Mesendoderm (in vitro differentiated cells): ENCODE data around the gene BMP7. TPM values are rescaled to one million over a fixed set of nuclear protein-coding genes. Genes with fewer than 3 reads are reported as not detected.

Experiments used
- DNase-seq: peaks from one replicate; pipeline ENCODE4 v3.0.0; 2013
- H2AK5ac ChIP-seq: 2 replicates; pipeline ENCODE4 v1.6.1; 2013; ENCODE audit warnings: low read length, inconsistent platforms
- H2BK120ac ChIP-seq: 2 replicates; pipeline ENCODE4 v1.6.1; 2013; ENCODE audit warnings: low read depth, mild to moderate bottlenecking, low read length, moderate library complexity, mixed read lengths
- H2BK15ac ChIP-seq: replicated peaks from 2 replicates; pipeline ENCODE4 v1.6.1; 2013; ENCODE audit warnings: low read depth, mild to moderate bottlenecking, moderate library complexity
- H2BK5ac ChIP-seq: 2 replicates; pipeline ENCODE4 v1.6.1; 2013; ENCODE audit warnings: low read length, inconsistent platforms
- H3K18ac ChIP-seq: 2 replicates; pipeline ENCODE4 v1.6.1; 2013; ENCODE audit warnings: mild to moderate bottlenecking, low read length, mixed read lengths
- H3K23ac ChIP-seq: one replicate; pipeline ENCODE4 v1.6.1; 2013; ENCODE audit warnings: low read length
- H3K27ac ChIP-seq: 2 replicates; pipeline ENCODE4 v1.5.1; 2013; ENCODE audit warnings: low read depth, mild to moderate bottlenecking, inconsistent platforms, low read length, moderate library complexity
- H3K27me3 ChIP-seq: 2 replicates; pipeline ENCODE4 v1.6.1; 2013; ENCODE audit warnings: low read length, control low read depth, mild to moderate bottlenecking, inconsistent platforms; ENCODE audit not compliant: insufficient read depth, poor library complexity
- H3K36me3 ChIP-seq: 2 replicates; pipeline ENCODE4 v1.6.1; 2013; ENCODE audit warnings: low read length, inconsistent platforms; ENCODE audit not compliant: control insufficient read depth, insufficient read depth
- H3K4ac ChIP-seq: one replicate; pipeline ENCODE4 v1.6.1; 2013; ENCODE audit warnings: low read depth, mild to moderate bottlenecking, low read length, moderate library complexity
- H3K4me1 ChIP-seq: 2 replicates; pipeline ENCODE4 v1.6.1; 2013; ENCODE audit warnings: low read depth, low read length, inconsistent platforms; ENCODE audit not compliant: control insufficient read depth
- H3K4me2 ChIP-seq: 2 replicates; pipeline ENCODE4 v1.6.1; 2013; ENCODE audit warnings: low read length
- H3K4me3 ChIP-seq: 2 replicates; pipeline ENCODE4 v1.5.1; 2013; ENCODE audit warnings: mild to moderate bottlenecking, low read length
- H3K56ac ChIP-seq: one replicate; pipeline ENCODE4 v1.6.1; 2013; ENCODE audit warnings: low read length
- H3K79me1 ChIP-seq: 2 replicates; pipeline ENCODE4 v1.6.1; 2013; ENCODE audit warnings: low read length, inconsistent platforms
- H3K79me2 ChIP-seq: 2 replicates; pipeline ENCODE4 v1.6.1; 2013; ENCODE audit warnings: mild to moderate bottlenecking, low read length; ENCODE audit not compliant: control insufficient read depth, insufficient read depth
- H3K9ac ChIP-seq: 2 replicates; pipeline ENCODE4 v1.6.1; 2013; ENCODE audit warnings: low read length, inconsistent platforms
- H4K5ac ChIP-seq: one replicate; pipeline ENCODE4 v1.6.1; 2013; ENCODE audit warnings: low read length
- H4K8ac ChIP-seq: one replicate; pipeline ENCODE4 v1.6.1; 2013; ENCODE audit warnings: low read depth, mild to moderate bottlenecking, control low read depth, low read length, moderate library complexity
- WGBS: extraction: QIAGEN DNeasy Blood & Tissue Kit; methylation state at CpG from one replicate; pipeline ENCODE4 v1.1.7; 2013; ENCODE audit warnings: low lambda C conversion rate, missing lambda C conversion rate; ENCODE audit not compliant: insufficient coverage; ENCODE audit errors: extremely low coverage; 5-methylcytosine and 5-hydroxymethylcytosine counted together
- small RNA-seq: library from polyadenylated mRNA; stranded (forward); fragments of <200 nt; extraction: miRNeasy Mini kit (QIAGEN cat#:217004); gene quantifications from one replicate; pipeline ENCODE3, GENCODE V24; 2013; ENCODE audit not compliant: insufficient read depth

The BMP7 gene

DNA sequence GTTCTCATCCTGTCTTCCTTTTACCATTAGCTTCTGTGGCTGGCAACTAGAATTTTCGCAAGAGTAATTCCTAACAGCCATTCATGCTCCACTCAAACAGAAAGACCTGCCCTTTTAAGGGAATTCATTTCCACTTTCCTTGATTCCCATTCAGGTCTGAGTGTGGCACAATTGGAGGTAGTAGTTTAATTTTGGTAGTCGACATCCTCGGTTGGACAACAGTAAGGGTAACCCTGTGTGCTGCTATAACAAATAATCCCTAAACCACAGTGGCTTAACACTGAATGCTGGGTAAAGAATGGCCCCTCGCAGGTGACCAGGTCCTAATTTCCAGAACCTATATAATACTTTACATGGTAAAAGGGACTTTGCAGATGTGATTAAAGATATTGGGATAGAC lies 142.9 kb downstream of the BMP7 start:
- H3K27ac ChIP-seq = no peak overlapping the region
- DNase-seq = no peak
- no peak overlapping the region for H3K9ac ChIP-seq
- no CpG with 5 or more reads among the region's 4 CpGs for WGBS
- no peaks in the 10 kb centered on the region for H3K79me2 ChIP-seq
- no peaks in the 10 kb centered on the region for H3K36me3 ChIP-seq
- H4K8ac ChIP-seq = no peak overlapping the region
- no peak overlapping the region for H2BK120ac ChIP-seq
- H4K5ac ChIP-seq = no peak overlapping the region
- no peak overlapping the region for H2AK5ac ChIP-seq
- H3K23ac ChIP-seq = no peak overlapping the region
- no peak overlapping the region for H2BK5ac ChIP-seq
- no peaks in the 10 kb centered on the region for H3K79me1 ChIP-seq
- no peak overlapping the region for H3K4ac ChIP-seq
- H3K18ac ChIP-seq = no peak overlapping the region
- no peak overlapping the region for H3K4me3 ChIP-seq
- H3K4me1 ChIP-seq = no peaks in the 10 kb centered on the region
- H2BK15ac ChIP-seq = no peak overlapping the region
- no peak overlapping the region for H3K4me2 ChIP-seq
- no peak overlapping the region for H3K56ac ChIP-seq
- H3K27me3 ChIP-seq = no peaks in the 10 kb centered on the region

DNA sequence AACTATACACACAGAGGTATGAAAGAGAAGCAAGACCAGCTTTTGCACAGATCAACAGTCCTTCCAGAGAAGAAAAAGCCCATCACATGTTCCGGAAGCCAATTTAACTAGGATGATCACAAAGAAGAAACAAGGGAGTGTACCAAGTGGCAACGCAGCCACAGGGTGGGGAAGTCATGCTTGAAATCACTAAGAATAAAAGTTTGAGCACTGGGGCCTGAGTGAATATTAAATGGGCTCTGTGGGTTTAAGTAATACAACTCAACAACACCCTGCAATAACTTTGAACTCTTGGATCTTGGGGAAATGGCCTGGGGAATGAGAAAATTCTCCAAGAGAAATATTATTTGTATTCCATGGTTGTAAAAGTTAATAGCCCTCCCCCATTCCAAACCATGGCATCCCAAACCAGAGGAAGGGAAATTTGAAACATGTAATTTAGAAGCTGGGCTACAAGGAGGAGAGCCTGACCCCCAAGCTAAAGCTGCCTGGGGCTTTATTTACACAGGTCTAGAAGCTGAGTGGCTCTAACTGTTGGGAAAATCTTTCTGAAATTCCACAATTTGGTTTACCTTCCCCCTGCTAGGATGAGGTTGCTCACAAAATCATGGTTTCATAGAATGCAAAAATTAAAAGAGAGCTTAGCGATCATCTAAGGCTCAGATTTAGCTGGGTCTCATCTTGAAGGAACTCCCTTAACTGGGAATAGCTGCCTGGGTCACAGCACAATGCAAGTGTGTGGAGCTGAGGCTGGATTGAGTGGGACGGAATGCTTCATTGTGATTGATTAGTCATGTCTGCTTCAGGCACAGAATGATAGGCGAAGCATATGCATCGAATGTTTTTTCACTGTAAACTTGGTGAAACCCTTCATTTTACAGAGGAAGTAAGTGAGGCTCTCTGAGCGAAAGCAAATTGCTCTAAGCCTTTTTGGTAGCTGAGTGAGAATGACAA lies 143.6 kb downstream of the BMP7 start:
- H3K4ac ChIP-seq = no peak overlapping the region
- H2BK120ac ChIP-seq = no peak overlapping the region
- H3K27ac ChIP-seq = no peak overlapping the region
- H2AK5ac ChIP-seq = no peak overlapping the region
- H2BK15ac ChIP-seq = no peak overlapping the region
- H3K18ac ChIP-seq = no peak overlapping the region
- H3K4me3 ChIP-seq = no peak overlapping the region
- H3K27me3 ChIP-seq = no peaks in the 10 kb centered on the region
- no peaks in the 10 kb centered on the region for H3K79me1 ChIP-seq
- no peak overlapping the region for H4K8ac ChIP-seq
- H3K36me3 ChIP-seq = no peaks in the 10 kb centered on the region
- H3K56ac ChIP-seq = no peak overlapping the region
- no peak overlapping the region for H2BK5ac ChIP-seq
- DNase-seq = no peak
- no peak overlapping the region for H3K4me2 ChIP-seq
- H4K5ac ChIP-seq = no peak overlapping the region
- no CpG with 5 or more reads among the region's 7 CpGs for WGBS
- no peak overlapping the region for H3K23ac ChIP-seq
- no peaks in the 10 kb centered on the region for H3K4me1 ChIP-seq
- no peaks in the 10 kb centered on the region for H3K79me2 ChIP-seq
- H3K9ac ChIP-seq = no peak overlapping the region

DNA sequence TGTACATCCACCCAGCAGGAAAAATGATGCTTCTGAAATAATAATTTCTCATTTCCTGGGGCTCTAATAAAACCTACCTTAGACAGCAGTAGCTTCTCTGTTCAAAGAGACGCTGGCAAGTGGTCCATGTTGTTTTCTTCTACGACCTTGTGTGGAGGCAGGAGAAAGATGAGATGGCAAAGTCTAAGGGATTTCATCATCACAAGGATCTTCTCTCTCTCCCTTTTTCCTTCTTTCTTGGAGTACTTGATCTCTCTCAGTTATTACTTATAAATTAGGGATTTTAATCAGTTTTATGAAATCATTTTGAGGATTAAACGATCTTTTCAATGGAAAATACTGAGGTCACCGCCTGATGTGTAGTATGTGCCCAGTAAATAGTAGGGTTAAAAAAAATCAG lies 147.5 kb downstream of the BMP7 start:
- no peak overlapping the region for H3K56ac ChIP-seq
- H3K4me1 ChIP-seq = no peaks in the 10 kb centered on the region
- no peaks in the 10 kb centered on the region for H3K79me1 ChIP-seq
- no peak overlapping the region for H4K5ac ChIP-seq
- WGBS = no CpG with 5 or more reads among the region's 4 CpGs
- H2BK15ac ChIP-seq = no peak overlapping the region
- no peak overlapping the region for H3K23ac ChIP-seq
- no peak overlapping the region for H3K27ac ChIP-seq
- H2BK120ac ChIP-seq = no peak overlapping the region
- no peaks in the 10 kb centered on the region for H3K27me3 ChIP-seq
- H3K36me3 ChIP-seq = no peaks in the 10 kb centered on the region
- H3K4ac ChIP-seq = no peak overlapping the region
- H3K18ac ChIP-seq = no peak overlapping the region
- no peak overlapping the region for H2AK5ac ChIP-seq
- no peaks in the 10 kb centered on the region for H3K79me2 ChIP-seq
- H3K9ac ChIP-seq = no peak overlapping the region
- H3K4me2 ChIP-seq = no peak overlapping the region
- no peak overlapping the region for H4K8ac ChIP-seq
- H2BK5ac ChIP-seq = no peak overlapping the region
- no peak for DNase-seq
- no peak overlapping the region for H3K4me3 ChIP-seq

Small RNA genes lying within 50 kb of the gene (small RNA-seq; reads per million reads assigned to genes)
- gene RF00019 = not detected
